ENCODE data around the gene ITPKA. TPM values are rescaled to one million over a fixed set of nuclear protein-coding genes. Genes with fewer than 3 reads are reported as not detected.

Gene ITPKA
- total and polyA plus RNA-seq, 2 of the 13 experiments (the other 11 are each of a cell fraction or from before 2014, with no cell fraction given): 13.2 to 41.3 TPM

DNA sequence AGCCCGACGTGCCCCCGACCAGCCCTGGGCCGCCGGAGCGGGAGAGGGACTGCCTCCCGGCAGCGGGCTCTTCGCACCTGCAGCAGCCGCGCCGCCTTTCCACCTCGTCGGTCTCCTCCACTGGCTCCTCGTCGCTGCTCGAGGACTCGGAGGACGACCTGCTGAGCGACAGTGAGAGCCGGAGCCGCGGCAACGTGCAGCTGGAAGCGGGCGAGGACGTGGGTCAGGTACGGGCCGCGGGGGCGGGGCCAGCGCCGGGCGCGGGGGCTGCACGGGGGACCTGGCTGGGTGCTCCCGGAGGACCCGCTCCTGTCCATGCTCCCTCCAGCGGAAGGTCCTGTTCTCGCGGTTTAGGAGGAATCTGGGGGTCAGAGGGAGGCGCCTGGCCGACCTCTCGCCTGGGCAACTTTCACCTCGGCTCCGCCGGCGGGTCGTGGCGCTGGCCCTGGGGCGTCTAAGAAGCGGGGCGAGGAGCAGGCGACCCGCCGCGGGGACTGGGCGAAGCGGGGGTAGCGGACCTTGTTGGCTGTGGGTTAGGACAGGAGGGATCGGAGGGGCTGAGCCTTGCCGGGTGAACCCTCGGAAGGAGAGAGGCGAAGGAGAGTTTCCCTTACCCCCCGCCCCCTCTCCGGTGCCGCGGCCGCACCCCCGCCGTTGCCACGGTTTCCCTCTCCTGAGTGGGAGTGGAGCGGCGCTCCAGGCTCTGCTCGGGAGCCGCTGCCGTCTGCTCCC lies 682 bp downstream of the ITPKA start (continued):
- TF ChIP-seq ZZZ3 (CRISPR knock-in tag; IDR thresholded peaks at IDR 0.05; ENCODE audit: borderline replicate concordance) (no peak), ZBTB38 (CRISPR knock-in tag; IDR thresholded peaks at IDR 0.05) (peak; percentile 21; the same call in 1 of the 2 replicates), HNRNPL (IDR thresholded peaks at IDR 0.05; ENCODE audit: low read depth, low read length) (no peak), STAT5B (CRISPR knock-in tag; IDR thresholded peaks at IDR 0.05) (peak; percentile 85; the same call in 1 of the 2 replicates), CENPT (CRISPR knock-in tag; IDR thresholded peaks at IDR 0.05; ENCODE audit: low read depth) (0 out of 2 replicates have a peak, but pooled peaks have one; percentile 22), HOXA5 (CRISPR knock-in tag; IDR thresholded peaks at IDR 0.05) (peak; percentile 59; the same call in 1 of the 2 replicates), FOXO1 (CRISPR knock-in tag; IDR thresholded peaks at IDR 0.05) (no peak), JUN (CRISPR knock-in tag; IDR thresholded peaks at IDR 0.05) (no peak), BORCS8-MEF2B (CRISPR knock-in tag; IDR thresholded peaks at IDR 0.05) (peak; percentile 82; the same call in 1 of the 2 replicates), FOXC1 (CRISPR knock-in tag; IDR thresholded peaks at IDR 0.05; ENCODE audit: borderline replicate concordance) (peak; percentile 43), ZNF672 (CRISPR knock-in tag; IDR thresholded peaks at IDR 0.05) (0 out of 2 replicates have a peak, but pooled peaks have one; percentile 54), NKX3-1 (CRISPR knock-in tag; IDR thresholded peaks at IDR 0.05) (peak; percentile 62; the same call in 1 of the 2 replicates), TCF12 (IDR thresholded peaks at IDR 0.05) (no peak), TCF12 (CRISPR knock-in tag; IDR thresholded peaks at IDR 0.05) (no peak), GZF1 (CRISPR knock-in tag; IDR thresholded peaks at IDR 0.05) (peak; percentile 29; the same call in 1 of the 2 replicates), EEA1 (CRISPR knock-in tag; IDR thresholded peaks at IDR 0.05; ENCODE audit: borderline replicate concordance) (peak; percentile 29), HNRNPLL (IDR thresholded peaks at IDR 0.05; ENCODE audit: low read depth, low read length, poor library complexity, severe bottlenecking) (peak; percentile 49), SP1 (IDR thresholded peaks at IDR 0.05) (no peak), SP1 (CRISPR knock-in tag; IDR thresholded peaks at IDR 0.05) (peak; percentile 76), TAF1 (CRISPR knock-in tag; IDR thresholded peaks at IDR 0.05) (peak; percentile 75; the same call in 1 of the 2 replicates)
- TF ChIP-seq, protein P1, sequence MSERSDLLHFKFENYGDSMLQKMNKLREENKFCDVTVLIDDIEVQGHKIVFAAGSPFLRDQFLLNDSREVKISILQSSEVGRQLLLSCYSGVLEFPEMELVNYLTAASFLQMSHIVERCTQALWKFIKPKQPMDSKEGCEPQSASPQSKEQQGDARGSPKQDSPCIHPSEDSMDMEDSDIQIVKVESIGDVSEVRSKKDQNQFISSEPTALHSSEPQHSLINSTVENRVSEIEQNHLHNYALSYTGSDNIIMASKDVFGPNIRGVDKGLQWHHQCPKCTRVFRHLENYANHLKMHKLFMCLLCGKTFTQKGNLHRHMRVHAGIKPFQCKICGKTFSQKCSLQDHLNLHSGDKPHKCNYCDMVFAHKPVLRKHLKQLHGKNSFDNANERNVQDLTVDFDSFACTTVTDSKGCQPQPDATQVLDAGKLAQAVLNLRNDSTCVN (CRISPR knock-in tag; IDR thresholded peaks at IDR 0.05; ENCODE audit: borderline replicate concordance): 0 out of 2 replicates have a peak, but pooled peaks have one; percentile 20
- TF ChIP-seq, protein P2, sequence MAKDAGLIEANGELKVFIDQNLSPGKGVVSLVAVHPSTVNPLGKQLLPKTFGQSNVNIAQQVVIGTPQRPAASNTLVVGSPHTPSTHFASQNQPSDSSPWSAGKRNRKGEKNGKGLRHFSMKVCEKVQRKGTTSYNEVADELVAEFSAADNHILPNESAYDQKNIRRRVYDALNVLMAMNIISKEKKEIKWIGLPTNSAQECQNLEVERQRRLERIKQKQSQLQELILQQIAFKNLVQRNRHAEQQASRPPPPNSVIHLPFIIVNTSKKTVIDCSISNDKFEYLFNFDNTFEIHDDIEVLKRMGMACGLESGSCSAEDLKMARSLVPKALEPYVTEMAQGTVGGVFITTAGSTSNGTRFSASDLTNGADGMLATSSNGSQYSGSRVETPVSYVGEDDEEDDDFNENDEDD (CRISPR knock-in tag; IDR thresholded peaks at IDR 0.05; ENCODE audit: borderline replicate concordance): peak; percentile 76; the same call in 1 of the 2 replicates
- TF ChIP-seq, protein P3, sequence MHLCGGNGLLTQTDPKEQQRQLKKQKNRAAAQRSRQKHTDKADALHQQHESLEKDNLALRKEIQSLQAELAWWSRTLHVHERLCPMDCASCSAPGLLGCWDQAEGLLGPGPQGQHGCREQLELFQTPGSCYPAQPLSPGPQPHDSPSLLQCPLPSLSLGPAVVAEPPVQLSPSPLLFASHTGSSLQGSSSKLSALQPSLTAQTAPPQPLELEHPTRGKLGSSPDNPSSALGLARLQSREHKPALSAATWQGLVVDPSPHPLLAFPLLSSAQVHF (CRISPR knock-in tag; IDR thresholded peaks at IDR 0.05): peak; percentile 61; the same call in 1 of the 2 replicates
- TF ChIP-seq, protein P4, sequence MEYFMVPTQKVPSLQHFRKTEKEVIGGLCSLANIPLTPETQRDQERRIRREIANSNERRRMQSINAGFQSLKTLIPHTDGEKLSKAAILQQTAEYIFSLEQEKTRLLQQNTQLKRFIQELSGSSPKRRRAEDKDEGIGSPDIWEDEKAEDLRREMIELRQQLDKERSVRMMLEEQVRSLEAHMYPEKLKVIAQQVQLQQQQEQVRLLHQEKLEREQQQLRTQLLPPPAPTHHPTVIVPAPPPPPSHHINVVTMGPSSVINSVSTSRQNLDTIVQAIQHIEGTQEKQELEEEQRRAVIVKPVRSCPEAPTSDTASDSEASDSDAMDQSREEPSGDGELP (IDR thresholded peaks at IDR 0.05; ENCODE audit: borderline replicate concordance, low read depth): peak; percentile 31; the same call in 1 of the 2 replicates
- TF ChIP-seq, protein P5, sequence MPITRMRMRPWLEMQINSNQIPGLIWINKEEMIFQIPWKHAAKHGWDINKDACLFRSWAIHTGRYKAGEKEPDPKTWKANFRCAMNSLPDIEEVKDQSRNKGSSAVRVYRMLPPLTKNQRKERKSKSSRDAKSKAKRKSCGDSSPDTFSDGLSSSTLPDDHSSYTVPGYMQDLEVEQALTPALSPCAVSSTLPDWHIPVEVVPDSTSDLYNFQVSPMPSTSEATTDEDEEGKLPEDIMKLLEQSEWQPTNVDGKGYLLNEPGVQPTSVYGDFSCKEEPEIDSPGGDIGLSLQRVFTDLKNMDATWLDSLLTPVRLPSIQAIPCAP (CRISPR knock-in tag; IDR thresholded peaks at IDR 0.05; ENCODE audit: low read depth): no peak
- TF ChIP-seq, protein P6, sequence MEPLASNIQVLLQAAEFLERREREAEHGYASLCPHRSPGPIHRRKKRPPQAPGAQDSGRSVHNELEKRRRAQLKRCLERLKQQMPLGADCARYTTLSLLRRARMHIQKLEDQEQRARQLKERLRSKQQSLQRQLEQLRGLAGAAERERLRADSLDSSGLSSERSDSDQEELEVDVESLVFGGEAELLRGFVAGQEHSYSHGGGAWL (CRISPR knock-in tag; IDR thresholded peaks at IDR 0.05): 0 out of 2 replicates have a peak, but pooled peaks have one; percentile 40
